VCaP (cell line): ENCODE results near the gene DOCK4.

Experiments
- H3K27ac ChIP-seq: fragments of 450-650 bp; 2 replicates; pipeline ENCODE4 v1.5.1; 2017
- CTCF ChIP-seq: fragments of 450-650 bp; conservative IDR thresholded peaks from 2 replicates; pipeline ENCODE4 v1.5.1; 2017; ENCODE audit warnings: mild to moderate bottlenecking, moderate library complexity

Gene DOCK4

DNA sequence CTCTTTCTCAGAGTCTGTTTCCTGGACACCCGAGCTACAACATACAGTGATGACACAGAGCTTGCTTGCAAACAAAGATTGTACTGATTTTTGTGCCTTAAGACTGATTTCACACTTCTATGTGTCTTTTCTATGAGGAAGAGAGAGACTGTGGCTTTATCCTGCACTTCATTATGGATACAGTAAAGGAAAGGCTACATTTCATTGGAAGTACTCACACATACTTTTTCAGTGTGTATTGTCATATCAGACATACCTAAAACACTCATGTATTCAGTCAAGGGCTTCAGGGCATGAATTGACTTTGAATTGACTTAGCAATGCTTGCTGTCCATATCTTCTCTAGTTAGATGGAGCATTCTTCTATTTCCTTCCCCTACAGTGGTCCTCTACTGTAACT lies 508.4 kb downstream of the DOCK4 start:
- no peak overlapping the region for H3K27ac ChIP-seq
- TF ChIP-seq CTCF, result no peak

- no peak overlapping the region for H3K27ac ChIP-seq
- no peak for TF ChIP-seq CTCF
Observed at GRCh38 chr7:111694376-111694775, 511.8 kb downstream of the DOCK4 start.

- H3K27ac ChIP-seq, result no peak overlapping the region
- no peak for TF ChIP-seq CTCF
Observed at GRCh38 chr7:111690364-111691111, 515.7 kb downstream of the DOCK4 start.

GRCh38 chr7:111685349-111685748 lies 520.9 kb downstream of the DOCK4 start:
- H3K27ac ChIP-seq, result no peak overlapping the region
- TF ChIP-seq CTCF, result no peak

GRCh38 chr7:111682588-111683340 lies 523.4 kb downstream of the DOCK4 start:
- no peak for TF ChIP-seq CTCF
- no peak overlapping the region for H3K27ac ChIP-seq

- no peak for TF ChIP-seq CTCF
- no peak overlapping the region for H3K27ac ChIP-seq
Observed at GRCh38 chr7:111681242-111681641, 525.0 kb downstream of the DOCK4 start.

DNA sequence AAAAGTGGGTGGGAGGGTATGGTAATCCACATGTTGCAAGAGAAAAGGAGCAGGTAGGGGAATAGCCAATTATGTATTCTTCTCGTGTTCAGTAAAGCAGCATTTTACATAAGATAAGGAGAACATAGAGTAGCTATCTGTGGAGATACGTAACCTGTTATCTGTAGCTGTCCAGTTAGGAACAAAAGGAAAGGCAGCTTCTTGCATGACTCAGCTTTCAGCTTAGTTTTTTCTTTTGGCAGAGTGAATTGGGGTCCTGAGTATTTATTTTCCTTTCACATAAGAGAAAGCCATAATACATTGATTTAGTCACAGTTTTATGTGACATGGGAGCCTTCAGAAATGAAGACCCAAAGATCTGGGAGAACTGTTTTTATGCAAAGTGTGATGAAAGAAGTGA lies 527.2 kb downstream of the DOCK4 start:
- TF ChIP-seq CTCF, result no peak

More for the DNA sequence above, 527.2 kb downstream of the DOCK4 start:
- no peak overlapping the region for H3K27ac ChIP-seq
